ENCODE data around the gene GPR137B.
"Not testable (repeated sequence)": the region's sequence is repeated elsewhere in the genome, so short reads cannot be mapped to it uniquely, and the experiment has no call there.

Gene GPR137B, protein sequence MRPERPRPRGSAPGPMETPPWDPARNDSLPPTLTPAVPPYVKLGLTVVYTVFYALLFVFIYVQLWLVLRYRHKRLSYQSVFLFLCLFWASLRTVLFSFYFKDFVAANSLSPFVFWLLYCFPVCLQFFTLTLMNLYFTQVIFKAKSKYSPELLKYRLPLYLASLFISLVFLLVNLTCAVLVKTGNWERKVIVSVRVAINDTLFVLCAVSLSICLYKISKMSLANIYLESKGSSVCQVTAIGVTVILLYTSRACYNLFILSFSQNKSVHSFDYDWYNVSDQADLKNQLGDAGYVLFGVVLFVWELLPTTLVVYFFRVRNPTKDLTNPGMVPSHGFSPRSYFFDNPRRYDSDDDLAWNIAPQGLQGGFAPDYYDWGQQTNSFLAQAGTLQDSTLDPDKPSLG

GRCh38 chr1:236142253-236143103 is at the start of gene GPR137B:
Gene GPR137B (plus strand): TSS chr1:236142539. CDS start chr1:236142623, 84 bp downstream.
- Histone ChIP-seq H3K9me3 (ENCODE audit: control insufficient read depth, insufficient read depth, low read depth, low read length) (no peaks in the 10 kb centered on the region), H3K4me3 (ENCODE audit: low read depth, low read length) (peak within 1 kb of the TSS; percentile 78), H3K36me3 (ENCODE audit: control insufficient read depth, insufficient read depth, low read length) (no peaks in the 10 kb centered on the region), H3K27ac (ENCODE audit: low read depth, low read length) (no peak within 1 kb of the TSS), H3K9ac (ENCODE audit: low read length) (peak within 1 kb of the TSS; percentile 37), H3K27me3 (ENCODE audit: control insufficient read depth, insufficient read depth, low read length) (peaks cover 67% of the 10 kb centered on the region), H3K4me1 (ENCODE audit: control insufficient read depth, insufficient read depth, low read length) (peaks cover 20% of the 10 kb centered on the region)

- Histone ChIP-seq H3K27ac (ENCODE audit: low read depth, low read length) (no peak overlapping the region), H3K36me3 (ENCODE audit: control insufficient read depth, insufficient read depth, low read length) (no peaks in the 10 kb centered on the region), H3K4me1 (ENCODE audit: control insufficient read depth, insufficient read depth, low read length) (no peaks in the 10 kb centered on the region), H3K9ac (ENCODE audit: low read length) (no peak overlapping the region), H3K9me3 (ENCODE audit: control insufficient read depth, insufficient read depth, low read depth, low read length) (peaks cover 14% of the 10 kb centered on the region), H3K27me3 (ENCODE audit: control insufficient read depth, insufficient read depth, low read length) (no peaks in the 10 kb centered on the region), H3K4me3 (ENCODE audit: low read depth, low read length) (no peak overlapping the region)
These were observed 49.4 kb upstream of the GPR137B start for GRCh38 chr1:236092899-236093298.

- H3K9ac ChIP-seq (ENCODE audit: low read length), result no peak overlapping the region
- H3K36me3 ChIP-seq (ENCODE audit: control insufficient read depth, insufficient read depth, low read length), result no peaks in the 10 kb centered on the region
- H3K27ac ChIP-seq (ENCODE audit: low read depth, low read length), result no peak overlapping the region
- peaks cover 14% of the 10 kb centered on the region for H3K9me3 ChIP-seq (ENCODE audit: control insufficient read depth, insufficient read depth, low read depth, low read length)
- H3K4me1 ChIP-seq (ENCODE audit: control insufficient read depth, insufficient read depth, low read length), result no peaks in the 10 kb centered on the region
- no peaks in the 10 kb centered on the region for H3K27me3 ChIP-seq (ENCODE audit: control insufficient read depth, insufficient read depth, low read length)
- no peak overlapping the region for H3K4me3 ChIP-seq (ENCODE audit: low read depth, low read length)
These were observed 46.4 kb upstream of the GPR137B start for GRCh38 chr1:236095705-236096520.

- H3K4me3 ChIP-seq (ENCODE audit: low read depth, low read length); H3K27ac ChIP-seq (ENCODE audit: low read depth, low read length); H3K36me3 ChIP-seq (ENCODE audit: control insufficient read depth, insufficient read depth, low read length); H3K4me1 ChIP-seq (ENCODE audit: control insufficient read depth, insufficient read depth, low read length); H3K27me3 ChIP-seq (ENCODE audit: control insufficient read depth, insufficient read depth, low read length): not testable (repeated sequence)
- peaks cover 14% of the 10 kb centered on the region for H3K9me3 ChIP-seq (ENCODE audit: control insufficient read depth, insufficient read depth, low read depth, low read length)
- H3K9ac ChIP-seq (ENCODE audit: low read length), result peak overlapping the region; percentile 2
These were observed 45.5 kb upstream of the GPR137B start for GRCh38 chr1:236096660-236097482.

DNA sequence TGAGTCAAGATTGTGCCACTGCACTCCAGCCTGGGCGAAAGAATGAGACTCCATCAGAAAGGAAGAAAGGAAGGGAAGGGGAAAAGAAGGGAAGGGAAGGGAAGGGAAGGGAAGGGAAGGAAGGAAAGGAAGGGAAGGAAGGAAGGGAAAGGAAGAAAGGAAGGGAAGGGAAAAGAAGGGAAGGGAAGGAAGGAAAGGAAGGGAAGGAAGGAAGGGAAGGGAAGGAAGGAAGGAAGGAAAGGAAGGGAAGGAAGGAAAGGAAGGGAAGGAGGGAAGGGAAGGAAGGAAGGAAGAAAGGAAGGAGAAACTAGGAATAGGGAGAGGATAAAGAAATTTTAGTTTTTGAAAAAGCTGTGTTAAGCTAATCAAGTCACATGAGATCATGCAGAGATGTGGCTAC is 44.1 kb upstream of the GPR137B start:
- Histone ChIP-seq H3K36me3 (ENCODE audit: control insufficient read depth, insufficient read depth, low read length) (no peaks in the 10 kb centered on the region), H3K9me3 (ENCODE audit: control insufficient read depth, insufficient read depth, low read depth, low read length) (peaks cover 14% of the 10 kb centered on the region), H3K27me3 (ENCODE audit: control insufficient read depth, insufficient read depth, low read length) (no peaks in the 10 kb centered on the region), H3K9ac (ENCODE audit: low read length) (no peak overlapping the region), H3K4me3 (ENCODE audit: low read depth, low read length) (no peak overlapping the region), H3K27ac (ENCODE audit: low read depth, low read length) (no peak overlapping the region), H3K4me1 (ENCODE audit: control insufficient read depth, insufficient read depth, low read length) (peaks cover 6% of the 10 kb centered on the region; the same call in 1 of the 2 replicates)

GRCh38 chr1:236099355-236099974 is 42.9 kb upstream of the GPR137B start:
- Histone ChIP-seq H3K27ac (ENCODE audit: low read depth, low read length) (no peak overlapping the region), H3K4me3 (ENCODE audit: low read depth, low read length) (no peak overlapping the region), H3K9ac (ENCODE audit: low read length) (no peak overlapping the region), H3K4me1 (ENCODE audit: control insufficient read depth, insufficient read depth, low read length) (peaks cover 12% of the 10 kb centered on the region), H3K9me3 (ENCODE audit: control insufficient read depth, insufficient read depth, low read depth, low read length) (peaks cover 14% of the 10 kb centered on the region), H3K36me3 (ENCODE audit: control insufficient read depth, insufficient read depth, low read length) (no peaks in the 10 kb centered on the region), H3K27me3 (ENCODE audit: control insufficient read depth, insufficient read depth, low read length) (no peaks in the 10 kb centered on the region)

DNA sequence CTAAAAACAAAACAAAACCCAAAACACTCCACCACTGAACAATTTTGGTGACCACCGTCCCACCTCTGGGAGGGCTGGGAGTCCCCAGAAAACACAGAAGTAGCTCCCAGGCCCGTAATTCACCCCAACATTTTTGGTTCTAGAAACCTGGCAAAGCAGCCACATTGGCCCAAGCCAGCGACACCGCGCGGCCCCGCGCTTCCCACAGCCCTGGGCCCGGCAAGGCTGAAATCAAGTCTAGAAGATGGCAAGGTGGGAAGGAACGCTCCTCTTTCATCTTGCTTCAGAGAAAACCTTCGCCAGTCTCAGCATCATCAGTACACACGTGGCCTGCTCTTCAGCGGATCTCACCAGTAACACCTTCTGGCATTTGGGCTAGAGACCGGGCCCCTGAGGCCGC is 41.5 kb upstream of the GPR137B start:
- Histone ChIP-seq H3K9ac (ENCODE audit: low read length) (no peak overlapping the region), H3K27me3 (ENCODE audit: control insufficient read depth, insufficient read depth, low read length) (no peaks in the 10 kb centered on the region), H3K4me1 (ENCODE audit: control insufficient read depth, insufficient read depth, low read length) (peaks cover 12% of the 10 kb centered on the region), H3K9me3 (ENCODE audit: control insufficient read depth, insufficient read depth, low read depth, low read length) (peaks cover 10% of the 10 kb centered on the region), H3K27ac (ENCODE audit: low read depth, low read length) (no peak overlapping the region), H3K4me3 (ENCODE audit: low read depth, low read length) (no peak overlapping the region), H3K36me3 (ENCODE audit: control insufficient read depth, insufficient read depth, low read length) (no peaks in the 10 kb centered on the region)

DNA sequence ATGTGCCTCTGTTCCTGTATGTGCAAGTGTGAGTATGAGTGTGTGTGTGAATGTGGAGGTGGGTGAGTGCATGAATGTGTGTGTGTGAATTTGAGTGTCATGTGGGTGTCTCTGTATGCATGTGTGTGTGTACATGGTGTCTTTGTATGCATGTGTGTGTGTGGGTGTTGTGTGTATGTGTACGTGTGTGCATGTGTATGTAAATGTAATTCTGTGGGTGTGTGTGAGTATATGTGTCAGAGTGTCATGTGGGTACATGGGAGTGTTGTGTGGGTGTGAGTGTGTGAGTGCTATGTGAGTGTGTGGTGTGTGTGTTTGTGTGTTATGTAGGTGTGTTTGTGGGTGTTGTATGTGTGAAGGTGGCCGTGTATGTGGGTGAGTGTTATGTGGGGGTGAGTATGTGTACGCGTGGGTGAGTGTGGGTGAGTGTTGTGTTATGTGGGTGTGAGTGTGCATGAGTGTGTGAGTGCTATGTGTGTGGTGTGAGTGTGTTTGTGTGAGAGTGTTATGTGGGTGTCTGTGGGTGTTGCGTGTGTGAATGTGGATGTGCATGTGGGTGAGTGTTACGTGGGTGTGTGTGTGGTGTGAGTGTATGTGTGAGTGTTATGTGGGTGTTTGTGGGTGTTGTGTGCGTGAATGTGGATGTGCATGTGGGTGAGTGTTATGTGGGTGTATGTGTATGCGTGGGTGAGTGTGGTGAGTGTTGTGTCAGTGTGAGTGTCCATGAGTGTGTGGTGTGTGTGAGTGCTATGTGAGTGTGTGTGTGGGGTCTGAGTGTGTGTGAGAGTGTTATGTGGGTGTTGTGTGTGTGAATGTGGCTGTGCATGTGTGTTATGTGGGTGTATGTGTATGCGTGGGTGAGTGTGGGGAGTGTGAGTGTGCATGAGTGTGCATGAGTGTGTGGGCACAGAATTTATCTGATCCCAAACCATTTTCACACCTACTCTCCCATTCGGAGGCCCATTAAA is 40.8 kb upstream of the GPR137B start:
- Histone ChIP-seq H3K27me3 (ENCODE audit: control insufficient read depth, insufficient read depth, low read length) (no peaks in the 10 kb centered on the region), H3K4me1 (ENCODE audit: control insufficient read depth, insufficient read depth, low read length) (peaks cover 12% of the 10 kb centered on the region), H3K27ac (ENCODE audit: low read depth, low read length) (no peak overlapping the region), H3K9ac (ENCODE audit: low read length) (no peak overlapping the region), H3K4me3 (ENCODE audit: low read depth, low read length) (no peak overlapping the region), H3K36me3 (ENCODE audit: control insufficient read depth, insufficient read depth, low read length) (no peaks in the 10 kb centered on the region), H3K9me3 (ENCODE audit: control insufficient read depth, insufficient read depth, low read depth, low read length) (peaks cover 7% of the 10 kb centered on the region)

GRCh38 chr1:236102611-236103010 is 39.7 kb upstream of the GPR137B start:
- Histone ChIP-seq H3K27ac (ENCODE audit: low read depth, low read length) (no peak overlapping the region), H3K9me3 (ENCODE audit: control insufficient read depth, insufficient read depth, low read depth, low read length) (no peaks in the 10 kb centered on the region), H3K27me3 (ENCODE audit: control insufficient read depth, insufficient read depth, low read length) (no peaks in the 10 kb centered on the region), H3K4me3 (ENCODE audit: low read depth, low read length) (no peak overlapping the region), H3K36me3 (ENCODE audit: control insufficient read depth, insufficient read depth, low read length) (no peaks in the 10 kb centered on the region), H3K9ac (ENCODE audit: low read length) (no peak overlapping the region), H3K4me1 (ENCODE audit: control insufficient read depth, insufficient read depth, low read length) (peaks cover 12% of the 10 kb centered on the region)
